GM21423 (cell line): Measurements from ENCODE around the gene ATP10B.

ENCODE experiments used
- ATAC-seq: cut with Tn5 transposase; IDR thresholded peaks from one replicate; pipeline ENCODE4 v1.9.1; 2021; ENCODE audit warnings: mild to moderate bottlenecking, moderate library complexity; ENCODE audit not compliant: unreplicated experiment

The ATP10B gene

DNA sequence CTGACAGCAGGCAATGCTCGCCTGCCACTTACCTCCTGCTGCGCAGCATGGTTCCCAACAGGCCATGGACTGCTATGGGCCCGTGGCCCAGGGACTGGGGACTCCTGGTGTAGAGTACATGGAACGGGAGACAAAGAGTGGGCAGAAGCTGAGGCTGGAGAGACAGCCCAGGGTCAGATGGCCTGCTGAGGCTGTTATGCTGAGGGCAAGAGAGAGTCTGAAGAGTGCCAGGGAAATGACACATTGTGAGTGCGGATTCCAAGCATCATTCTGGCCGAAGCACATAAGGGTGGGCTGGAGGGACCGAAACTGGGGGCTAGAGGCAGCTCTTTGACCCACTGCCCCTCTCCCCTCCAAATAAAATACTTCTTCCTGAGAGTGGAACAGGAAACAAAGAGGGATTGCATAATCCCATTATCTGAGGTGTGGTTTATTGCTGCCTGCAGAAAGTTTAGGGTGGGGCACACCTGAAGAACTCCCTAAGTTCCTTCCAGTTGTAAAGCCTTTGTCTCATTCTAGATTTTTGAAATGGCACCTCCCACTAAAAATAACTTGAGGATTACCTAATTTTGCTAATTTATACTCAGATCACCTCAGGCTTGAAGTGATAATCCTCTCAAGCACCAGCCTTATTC is 158.1 kb downstream of the ATP10B start:
- no peak for ATAC-seq

DNA sequence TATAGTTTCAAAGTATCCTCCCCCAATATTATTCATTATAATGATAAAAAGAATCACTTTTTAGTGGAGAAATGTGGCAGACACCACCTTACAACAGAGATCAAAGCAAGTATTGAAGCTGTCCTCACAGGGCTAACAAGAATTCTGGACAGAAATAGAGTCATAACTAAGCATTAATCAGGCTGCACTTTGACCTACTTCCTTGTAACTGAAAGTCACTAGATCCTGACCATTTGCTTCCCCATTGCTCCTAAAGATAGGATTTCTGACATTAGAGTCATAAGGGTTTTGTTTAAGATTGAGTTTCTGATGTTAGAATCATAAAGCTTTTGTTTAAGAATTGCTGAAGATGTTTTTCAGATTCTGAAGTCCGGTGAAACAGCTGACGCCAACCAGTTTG is 159.7 kb downstream of the ATP10B start:
- no peak for ATAC-seq

GRCh38 chr5:160685695-160686094 is 166.3 kb downstream of the ATP10B start:
- peak; percentile 87 for ATAC-seq

DNA sequence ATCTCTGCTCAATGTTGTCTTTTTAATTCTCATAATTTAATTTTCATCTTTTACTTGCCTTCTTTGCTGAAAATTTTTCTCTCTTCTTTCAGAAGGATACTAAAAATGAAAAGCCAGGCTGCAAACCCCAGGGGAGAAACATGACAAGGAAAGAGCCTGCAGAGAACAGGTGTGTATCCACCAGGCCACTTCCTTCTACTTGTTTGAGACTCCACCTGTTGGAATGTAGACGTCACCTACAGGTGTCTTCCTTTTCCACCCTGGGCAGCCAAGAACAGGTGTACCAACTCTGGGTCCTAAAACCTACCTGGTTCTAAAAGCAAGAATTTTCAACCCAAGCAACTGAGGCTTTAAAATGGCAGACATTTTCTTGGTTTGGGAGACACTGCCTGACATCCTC is 166.8 kb downstream of the ATP10B start:
- no peak for ATAC-seq

DNA sequence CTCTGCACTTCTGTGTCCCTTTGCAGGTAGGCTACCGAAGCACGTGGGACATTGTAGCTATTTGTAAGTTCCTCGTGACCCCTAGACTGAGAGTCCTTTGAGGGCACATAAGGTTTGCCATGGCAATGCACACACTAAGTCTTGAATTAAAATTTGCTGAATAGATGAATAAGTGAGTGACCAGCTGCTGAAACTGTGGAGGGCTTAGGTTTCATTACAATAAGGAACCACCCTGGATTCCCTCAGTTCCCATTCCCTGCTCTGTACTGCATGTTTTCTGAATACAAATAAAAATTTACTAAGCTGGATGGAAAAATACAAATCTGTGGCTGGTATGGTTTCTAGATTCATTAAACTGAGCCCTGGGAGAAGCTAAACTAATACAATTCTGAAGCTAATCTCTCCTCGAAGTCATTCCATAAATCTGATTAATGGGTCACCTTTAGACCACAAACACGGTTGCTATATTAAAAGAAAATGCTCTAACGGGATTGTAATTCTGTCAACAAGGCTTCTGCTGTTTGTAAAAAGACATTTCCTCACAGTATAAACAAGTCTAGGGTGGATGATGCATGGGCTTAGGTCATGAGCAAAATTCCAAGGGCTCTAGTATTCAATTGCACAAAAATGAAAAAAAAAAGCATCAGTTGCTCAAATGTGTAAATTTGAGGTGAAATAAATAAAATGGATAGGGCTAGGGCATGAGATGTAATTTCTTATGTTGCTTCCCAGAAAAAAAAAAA is 172.3 kb downstream of the ATP10B start:
- no peak for ATAC-seq

DNA sequence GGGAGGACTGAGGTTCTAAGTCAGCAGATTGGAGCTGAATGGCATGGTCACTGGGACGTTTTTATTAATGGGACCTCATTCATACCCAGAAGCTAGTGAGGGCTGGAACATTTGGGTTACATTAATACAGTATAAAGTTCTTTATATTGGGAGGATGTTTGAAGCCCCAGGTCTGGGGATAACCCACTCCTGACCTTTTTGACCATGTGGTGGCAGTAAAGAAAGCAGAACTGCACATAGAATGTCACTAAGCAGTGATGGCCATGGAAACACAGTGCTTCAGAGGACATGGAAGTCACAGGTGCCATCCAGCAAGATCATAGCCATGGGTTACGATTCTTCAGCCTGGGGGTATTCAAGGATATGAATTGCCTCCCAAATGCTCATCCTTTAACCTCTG is 176.0 kb downstream of the ATP10B start:
- ATAC-seq = no peak

DNA sequence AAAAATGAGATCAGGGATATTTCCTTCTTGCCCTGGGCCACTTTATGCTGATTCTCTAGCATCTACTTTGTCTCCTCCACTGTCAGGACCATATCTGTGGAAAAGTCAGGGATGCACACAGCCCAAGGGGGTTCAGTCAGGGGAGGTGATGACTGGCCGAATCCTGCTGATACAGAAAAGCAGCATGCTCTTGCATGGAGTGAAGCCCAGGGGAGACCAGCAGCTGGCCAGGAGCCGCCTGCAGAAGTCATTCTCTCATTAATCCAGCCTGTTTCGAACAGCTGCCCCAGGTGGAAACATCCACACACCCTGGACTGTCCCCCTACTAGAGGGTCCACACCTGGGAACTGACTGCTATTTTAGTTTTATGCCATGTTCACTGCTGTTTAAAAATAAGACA is 177.1 kb downstream of the ATP10B start:
- ATAC-seq = no peak

- ATAC-seq = no peak
Measured at GRCh38 chr5:160672521-160672920, 179.5 kb downstream of the ATP10B start.

GRCh38 chr5:160668356-160668755 is 183.7 kb downstream of the ATP10B start:
- no peak for ATAC-seq

DNA sequence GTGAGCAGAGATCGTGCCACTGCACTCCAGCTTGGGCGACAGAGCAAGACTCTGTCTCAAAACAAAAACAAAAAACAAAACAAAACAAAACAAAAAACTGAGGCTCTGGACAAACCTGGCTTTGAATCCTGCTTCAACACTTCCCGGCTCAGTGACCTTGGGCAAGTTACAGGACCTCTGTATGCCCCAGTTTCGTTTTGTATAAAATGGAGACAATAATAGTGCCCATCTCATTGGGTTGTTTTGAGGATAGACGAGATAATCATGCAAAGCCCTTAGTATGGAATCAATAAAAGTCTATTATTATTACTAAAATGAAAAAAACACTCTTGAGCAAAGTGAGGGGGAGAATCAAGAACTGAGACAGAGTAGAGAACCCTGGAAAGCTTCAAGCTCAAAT is 184.9 kb downstream of the ATP10B start:
- no peak for ATAC-seq

GRCh38 chr5:160665460-160665859 is 186.6 kb downstream of the ATP10B start:
- ATAC-seq = no peak

DNA sequence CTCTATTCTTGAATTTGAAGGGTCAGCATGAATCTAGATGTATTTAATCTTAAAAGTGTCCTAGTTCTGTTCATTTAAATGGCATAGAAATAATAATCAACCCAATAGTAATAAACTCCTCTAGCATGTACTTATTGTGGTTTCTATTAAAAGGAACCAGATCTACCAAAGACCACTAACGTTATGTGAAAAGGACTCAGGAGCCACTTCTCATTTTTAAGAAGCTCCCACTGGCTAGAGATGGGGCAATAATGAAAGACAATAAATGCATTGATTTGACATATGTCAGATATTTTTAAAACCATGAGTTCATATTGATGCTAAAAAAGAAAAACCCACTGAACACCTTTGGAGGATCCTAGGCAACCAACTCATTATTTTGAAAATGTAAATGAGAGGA is 191.9 kb downstream of the ATP10B start:
- ATAC-seq = no peak

GRCh38 chr5:160657622-160658458 is 194.2 kb downstream of the ATP10B start:
- no peak for ATAC-seq

DNA sequence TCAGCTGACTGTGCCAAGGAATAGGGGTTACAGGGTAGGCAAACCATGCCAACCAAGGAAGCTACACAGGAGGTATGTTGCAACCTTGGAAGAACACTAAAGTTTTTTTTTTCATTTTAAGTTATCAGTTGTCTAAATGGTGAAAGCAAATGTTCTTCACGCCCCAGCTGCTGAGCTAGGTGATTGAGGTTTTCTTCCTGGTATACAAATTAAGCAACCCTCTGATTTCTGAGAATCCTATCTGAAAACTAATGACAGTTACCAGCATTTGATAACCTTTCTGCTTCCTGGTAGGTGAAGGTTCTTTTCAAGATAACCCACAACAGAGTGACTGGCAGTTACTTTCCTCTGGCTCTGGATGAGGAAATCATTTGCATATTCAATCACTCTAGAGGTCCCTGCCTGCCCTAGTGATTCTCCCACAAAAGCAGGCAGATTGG is 194.9 kb downstream of the ATP10B start:
- no peak for ATAC-seq

DNA sequence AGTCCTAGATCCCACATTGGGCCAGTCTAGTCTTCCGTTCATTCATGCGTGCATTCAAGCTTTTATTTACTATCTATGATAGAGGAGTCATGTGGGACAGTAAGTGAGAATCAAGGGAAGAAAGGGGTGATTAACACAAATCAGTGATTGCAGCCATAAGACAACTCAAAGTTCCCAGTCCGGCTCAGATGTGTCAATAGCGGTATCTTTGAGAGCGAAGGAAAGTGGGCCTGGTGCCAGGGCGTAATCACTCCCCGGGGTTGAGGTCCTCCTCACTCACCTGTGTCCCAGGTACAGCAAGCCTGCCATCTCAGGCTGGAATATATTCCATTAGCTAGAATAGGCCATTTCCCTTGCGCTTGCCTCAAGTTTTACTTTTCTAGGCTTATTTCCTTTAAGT is 196.3 kb downstream of the ATP10B start:
- ATAC-seq = no peak

DNA sequence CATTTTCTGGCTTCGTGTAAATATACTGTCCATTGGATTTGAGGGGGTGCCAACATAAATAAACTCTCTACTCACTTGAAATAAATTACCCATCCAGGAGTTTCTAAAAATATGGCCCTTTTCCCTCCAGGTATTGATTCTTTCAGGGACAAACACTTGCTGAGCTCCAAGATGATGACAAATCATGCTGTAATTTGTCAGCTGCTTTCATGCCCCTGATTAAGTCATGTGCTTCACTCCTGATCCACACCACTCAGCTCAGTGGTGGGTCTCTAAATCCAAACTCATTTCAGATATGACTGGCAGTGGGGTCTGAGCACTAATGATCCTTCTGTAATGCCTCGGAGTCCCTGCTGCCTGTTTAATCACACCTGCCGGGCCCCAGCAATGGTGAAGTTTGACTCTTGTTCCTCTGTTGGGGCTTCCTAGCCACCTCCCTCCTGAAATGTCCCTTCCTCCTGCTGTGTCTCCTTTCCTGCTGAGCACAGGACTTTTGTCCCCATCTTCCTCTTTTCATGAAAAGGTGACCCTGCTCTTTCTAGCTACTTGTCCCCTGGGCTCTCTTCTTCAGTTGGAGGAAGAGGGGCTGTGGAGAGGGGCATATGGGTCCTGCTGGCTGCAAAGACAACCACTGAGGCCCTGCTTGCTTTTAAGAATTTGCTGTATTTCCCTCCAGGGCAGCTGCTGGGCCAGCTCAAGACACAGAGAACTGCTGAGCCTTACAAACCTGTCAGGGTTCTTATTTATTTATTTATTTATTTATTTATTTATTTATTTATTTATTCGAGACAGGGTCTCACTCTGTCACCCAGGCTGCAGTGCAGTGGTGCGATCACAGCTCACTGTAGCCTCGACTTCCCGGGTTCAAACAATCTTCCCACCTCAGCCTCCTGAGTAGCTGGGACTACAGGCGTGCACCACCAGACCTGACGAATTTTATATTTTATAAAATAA is 200.0 kb downstream of the ATP10B start:
- no peak for ATAC-seq

DNA sequence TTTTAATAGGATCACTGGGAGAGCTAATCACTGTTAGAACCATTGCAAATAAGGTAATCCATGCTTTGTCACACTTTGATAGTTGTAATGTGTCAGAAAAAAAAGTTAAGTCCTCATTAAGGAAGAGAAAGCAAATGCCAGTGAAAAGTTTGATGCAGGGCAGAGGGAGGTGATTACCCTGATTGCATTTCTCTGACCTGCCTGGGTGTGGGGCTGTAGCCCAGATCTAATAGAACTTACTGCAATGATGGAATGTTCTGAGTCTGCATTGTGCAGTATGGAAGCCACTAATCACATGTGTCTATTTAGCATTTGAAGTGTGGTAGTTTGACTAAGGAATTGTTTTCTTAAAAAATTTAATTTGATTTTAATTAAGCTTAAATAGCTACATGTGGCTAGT is 202.7 kb downstream of the ATP10B start:
- peak; percentile 67 for ATAC-seq

- ATAC-seq = no peak
Measured at GRCh38 chr5:160646033-160646432, 206.0 kb downstream of the ATP10B start.

DNA sequence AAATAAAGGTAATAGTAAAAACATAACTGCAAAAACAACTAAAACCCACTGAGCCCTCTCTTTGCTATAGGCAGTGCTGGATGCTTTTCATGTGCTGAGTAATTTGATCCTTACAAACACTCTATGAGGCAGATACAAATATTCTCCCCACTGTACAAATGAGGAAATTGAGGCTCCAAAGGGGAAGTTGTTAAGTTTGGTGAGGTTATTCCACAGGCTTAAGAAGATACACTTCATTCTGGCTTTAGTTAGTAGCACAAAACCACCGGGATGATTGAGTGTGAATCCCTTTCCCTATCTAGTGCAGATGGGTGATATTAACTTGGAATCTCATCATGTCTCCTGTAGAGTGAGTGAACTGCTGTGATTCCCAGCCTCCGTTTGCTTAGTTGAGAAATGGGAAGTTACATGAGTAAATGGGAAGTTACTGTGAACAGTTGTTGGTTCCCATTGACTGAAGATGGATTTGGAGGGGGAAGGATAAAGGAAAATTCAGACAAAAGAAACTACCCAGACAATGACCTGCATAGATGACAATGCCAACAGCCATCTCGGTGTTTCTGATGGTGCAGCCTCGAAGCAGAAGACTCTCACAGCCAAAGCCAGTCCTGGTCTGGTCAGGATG is 208.3 kb downstream of the ATP10B start:
- no peak for ATAC-seq

- peak; percentile 59 for ATAC-seq
Measured at GRCh38 chr5:160641405-160641804, 210.6 kb downstream of the ATP10B start.
